Type B pancreatic cell (in vitro differentiated cells): ENCODE data around the gene PTP4A2. TPM values are rescaled to one million over a fixed set of nuclear protein-coding genes. Genes with fewer than 3 reads are reported as not detected.
"Not testable (repeated sequence)": the region's sequence is repeated elsewhere in the genome, so short reads cannot be mapped to it uniquely, and the experiment has no call there.

Experiments used
- DNase-seq: peaks from one replicate; pipeline ENCODE4 v3.0.0; 2021; ENCODE audit warnings: mixed read lengths; ENCODE audit not compliant: unreplicated experiment; ENCODE audit errors: extremely low spot score
- H3K27ac Mint-ChIP-seq: 2 replicates; pipeline ENCODE4 v1.8.0; 2021; ENCODE audit warnings: mild to moderate bottlenecking, mixed read lengths
- H3K27me3 Mint-ChIP-seq: 2 replicates; pipeline ENCODE4 v1.8.0; 2021; ENCODE audit warnings: mixed read lengths
- H3K36me3 Mint-ChIP-seq: 2 replicates; pipeline ENCODE4 v1.8.0; 2021; ENCODE audit warnings: mixed read lengths
- H3K4me1 Mint-ChIP-seq: one replicate; pipeline ENCODE4 v1.8.0; 2021; ENCODE audit warnings: mixed read lengths; ENCODE audit not compliant: unreplicated experiment
- H3K4me3 Mint-ChIP-seq: 2 replicates; pipeline ENCODE4 v1.8.0; 2021; ENCODE audit warnings: mild to moderate bottlenecking, mixed read lengths
- H3K9me3 Mint-ChIP-seq: 2 replicates; pipeline ENCODE4 v1.8.0; 2021; ENCODE audit warnings: mixed read lengths
- total RNA-seq: library from RNA; stranded (reverse); gene quantifications from 2 replicates; pipeline ENCODE4 v1.2.1, GENCODE V29; 2021; ENCODE audit warnings: low replicate concordance
- TF ChIP-seq, protein P1 (sequence below): fragments of 200-600 bp; sonication (generic); conservative IDR thresholded peaks from 2 replicates; pipeline ENCODE4 v1.5.0; 2021; ENCODE audit warnings: antibody characterized with exemption, mild to moderate bottlenecking

Gene PTP4A2
- total RNA-seq, 1 donor from 2014 or later: 150 TPM

- Mint-ChIP-seq H3K4me1 (peaks cover 29% of the 10 kb centered on the region), H3K36me3 (no peaks in the 10 kb centered on the region)
Measured at GRCh38 chr1:31943546-31944184, 5.5 kb upstream of the PTP4A2 start.

DNA sequence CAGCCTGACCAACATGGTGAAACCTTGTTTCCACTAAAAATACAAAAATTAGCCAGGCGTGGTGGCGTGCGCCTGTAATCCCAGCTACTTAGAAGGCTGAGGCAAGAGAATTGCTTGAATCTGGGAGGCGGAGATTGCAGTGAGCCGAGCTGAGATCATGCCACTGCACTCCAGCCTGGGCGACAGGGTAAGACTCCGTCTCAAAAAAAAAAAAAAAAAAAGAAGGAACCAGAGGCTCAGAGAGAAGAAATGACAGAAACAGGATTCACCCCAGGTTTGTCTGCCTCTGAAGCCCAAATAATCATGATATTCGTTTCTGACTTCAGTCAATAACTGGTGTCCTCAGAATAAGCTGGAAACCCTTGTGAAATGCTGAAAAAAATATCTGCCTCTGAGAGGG lies 3.9 kb upstream of the PTP4A2 start:
- Mint-ChIP-seq H3K4me1 (peaks cover 29% of the 10 kb centered on the region), H3K27ac (peak overlapping the region; percentile 77), H3K4me3 (peak overlapping the region; percentile 19)
- DNase-seq: peak; percentile 20
- H3K36me3 Mint-ChIP-seq, H3K27me3 Mint-ChIP-seq, H3K9me3 Mint-ChIP-seq: not testable (repeated sequence)

More at GRCh38 chr1:31943546-31944184, 5.5 kb upstream of the PTP4A2 start:
- no peak for DNase-seq
- Mint-ChIP-seq H3K9me3 (no peaks in the 10 kb centered on the region), H3K4me3 (peak overlapping the region; percentile 82), H3K27me3 (no peaks in the 10 kb centered on the region), H3K27ac (peak overlapping the region; percentile 88)
- TF ChIP-seq, protein P1, sequence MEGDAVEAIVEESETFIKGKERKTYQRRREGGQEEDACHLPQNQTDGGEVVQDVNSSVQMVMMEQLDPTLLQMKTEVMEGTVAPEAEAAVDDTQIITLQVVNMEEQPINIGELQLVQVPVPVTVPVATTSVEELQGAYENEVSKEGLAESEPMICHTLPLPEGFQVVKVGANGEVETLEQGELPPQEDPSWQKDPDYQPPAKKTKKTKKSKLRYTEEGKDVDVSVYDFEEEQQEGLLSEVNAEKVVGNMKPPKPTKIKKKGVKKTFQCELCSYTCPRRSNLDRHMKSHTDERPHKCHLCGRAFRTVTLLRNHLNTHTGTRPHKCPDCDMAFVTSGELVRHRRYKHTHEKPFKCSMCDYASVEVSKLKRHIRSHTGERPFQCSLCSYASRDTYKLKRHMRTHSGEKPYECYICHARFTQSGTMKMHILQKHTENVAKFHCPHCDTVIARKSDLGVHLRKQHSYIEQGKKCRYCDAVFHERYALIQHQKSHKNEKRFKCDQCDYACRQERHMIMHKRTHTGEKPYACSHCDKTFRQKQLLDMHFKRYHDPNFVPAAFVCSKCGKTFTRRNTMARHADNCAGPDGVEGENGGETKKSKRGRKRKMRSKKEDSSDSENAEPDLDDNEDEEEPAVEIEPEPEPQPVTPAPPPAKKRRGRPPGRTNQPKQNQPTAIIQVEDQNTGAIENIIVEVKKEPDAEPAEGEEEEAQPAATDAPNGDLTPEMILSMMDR: no peak

DNA sequence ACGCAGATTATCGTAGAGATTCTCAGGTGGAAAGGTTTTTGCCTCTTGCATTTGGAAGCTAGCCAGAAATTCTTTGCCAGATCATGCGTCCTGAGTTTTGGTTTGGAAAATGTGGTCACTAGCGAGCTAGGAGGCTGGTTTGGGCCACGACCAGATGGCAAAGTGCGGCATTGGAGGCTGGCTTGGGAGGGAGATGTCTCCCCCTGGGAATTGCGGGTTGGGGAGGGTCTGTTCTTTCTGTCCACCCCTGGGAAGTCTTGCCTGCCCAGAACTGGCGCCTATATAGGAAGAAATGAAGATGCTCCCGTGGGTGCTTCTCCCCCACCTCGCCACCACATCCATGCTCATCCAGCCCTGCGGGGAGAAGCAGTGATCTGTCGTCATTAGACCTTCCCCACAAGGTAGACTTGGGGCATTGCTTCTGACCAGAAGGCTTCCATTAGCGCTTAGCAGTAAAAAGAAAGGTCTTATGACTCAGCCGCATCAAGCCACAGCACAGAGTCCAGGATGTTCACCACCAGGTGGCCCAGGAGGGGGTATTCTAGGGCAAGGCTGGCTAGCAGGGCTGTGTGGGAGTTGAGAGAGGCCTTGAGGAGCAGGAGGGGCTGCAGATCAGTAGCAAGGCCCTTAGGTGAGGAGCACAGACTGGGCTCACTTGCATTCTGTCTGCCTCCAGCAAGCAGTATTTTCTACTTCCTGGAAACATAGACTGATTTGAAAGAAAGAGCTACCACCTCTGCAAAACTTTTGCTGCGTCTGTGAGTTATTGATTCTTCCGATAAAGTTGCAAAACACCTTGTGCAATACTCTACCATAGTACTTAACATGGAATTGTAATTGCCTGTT lies 1.5 kb upstream of the PTP4A2 start:
- Mint-ChIP-seq H3K4me3 (peak overlapping the region; percentile 86), H3K27me3 (no peaks in the 10 kb centered on the region), H3K36me3 (peaks cover 6% of the 10 kb centered on the region), H3K4me1 (peaks cover 44% of the 10 kb centered on the region), H3K9me3 (no peaks in the 10 kb centered on the region), H3K27ac (peak overlapping the region; percentile 89)
- TF ChIP-seq, protein P1: peak; percentile 56
- no peak for DNase-seq

DNA sequence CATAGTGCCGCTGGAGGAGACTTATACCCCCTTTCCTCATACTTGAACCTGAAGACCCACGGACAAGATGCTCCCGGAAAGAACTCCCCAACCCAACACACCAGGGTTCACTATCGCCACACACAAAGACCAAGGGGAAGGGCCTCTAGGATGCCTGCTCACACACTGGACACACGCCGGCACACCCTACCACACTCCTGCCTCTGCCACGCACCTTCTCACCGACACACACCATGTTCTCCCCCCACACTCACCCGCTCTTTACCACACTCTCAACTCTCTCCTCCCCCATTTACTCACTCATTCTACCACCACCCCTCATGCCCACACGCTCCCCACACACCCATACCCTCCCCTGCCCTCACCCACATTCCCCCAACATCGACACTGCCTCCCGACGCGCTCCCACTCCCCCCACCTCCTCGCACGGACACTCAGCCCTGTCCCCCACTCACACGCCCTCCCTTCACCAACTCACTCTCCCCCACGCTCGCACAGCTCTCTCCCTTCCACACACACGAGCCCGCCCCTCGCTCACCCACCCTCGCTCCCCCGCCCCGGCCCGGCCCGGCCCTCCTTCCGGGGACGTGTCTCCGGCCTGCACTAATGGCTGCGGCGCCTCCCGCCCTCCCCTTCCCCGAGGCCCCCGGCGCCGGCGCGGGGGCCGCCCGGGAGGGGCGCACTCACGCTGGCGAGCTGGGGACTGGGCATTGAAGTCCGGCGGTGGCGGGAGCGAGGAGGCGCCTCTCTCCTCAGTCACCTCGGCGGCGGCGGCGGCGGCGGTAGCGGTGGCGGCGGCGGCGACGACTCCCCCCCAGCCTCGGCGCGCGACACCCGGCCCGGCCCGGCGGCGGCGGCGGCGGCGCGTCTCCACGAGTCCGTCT lies 626 bp downstream of the PTP4A2 start:
- Mint-ChIP-seq H3K4me3 (peak overlapping the region; percentile 99), H3K9me3 (no peaks in the 10 kb centered on the region), H3K27ac (peak overlapping the region; percentile 97), H3K36me3 (peaks cover 6% of the 10 kb centered on the region), H3K4me1 (peaks cover 40% of the 10 kb centered on the region), H3K27me3 (no peaks in the 10 kb centered on the region)
- TF ChIP-seq, protein P1: no peak
- DNase-seq: peak; percentile 79

- H3K4me1 Mint-ChIP-seq: peaks cover 42% of the 10 kb centered on the region
- H3K27me3 Mint-ChIP-seq: no peaks in the 10 kb centered on the region
- TF ChIP-seq, protein P1: no peak
- no peaks in the 10 kb centered on the region for H3K9me3 Mint-ChIP-seq
- peak overlapping the region; percentile 97 for H3K27ac Mint-ChIP-seq
- peaks cover 6% of the 10 kb centered on the region for H3K36me3 Mint-ChIP-seq
- peak overlapping the region; percentile 99 for H3K4me3 Mint-ChIP-seq
- no peak for DNase-seq
Measured at GRCh38 chr1:31936981-31937299, 1.2 kb downstream of the PTP4A2 start.
